ENCODE measurements around the gene DDC.

DDC gene, protein sequence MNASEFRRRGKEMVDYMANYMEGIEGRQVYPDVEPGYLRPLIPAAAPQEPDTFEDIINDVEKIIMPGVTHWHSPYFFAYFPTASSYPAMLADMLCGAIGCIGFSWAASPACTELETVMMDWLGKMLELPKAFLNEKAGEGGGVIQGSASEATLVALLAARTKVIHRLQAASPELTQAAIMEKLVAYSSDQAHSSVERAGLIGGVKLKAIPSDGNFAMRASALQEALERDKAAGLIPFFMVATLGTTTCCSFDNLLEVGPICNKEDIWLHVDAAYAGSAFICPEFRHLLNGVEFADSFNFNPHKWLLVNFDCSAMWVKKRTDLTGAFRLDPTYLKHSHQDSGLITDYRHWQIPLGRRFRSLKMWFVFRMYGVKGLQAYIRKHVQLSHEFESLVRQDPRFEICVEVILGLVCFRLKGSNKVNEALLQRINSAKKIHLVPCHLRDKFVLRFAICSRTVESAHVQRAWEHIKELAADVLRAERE

GRCh38 chr7:50564640-50565558, at the start of gene DDC:
DDC (minus strand) TSS chr7:50565405; CDS start chr7:50544085, 21,320 bp downstream.
- no peak for DNase-seq

- DNase-seq = no peak
Measured at GRCh38 chr7:50613473-50613872, 48.3 kb upstream of the DDC start.

GRCh38 chr7:50612704-50613103, 47.5 kb upstream of the DDC start:
- no peak for DNase-seq

GRCh38 chr7:50610521-50611277, 45.5 kb upstream of the DDC start:
- DNase-seq = no peak

DNA sequence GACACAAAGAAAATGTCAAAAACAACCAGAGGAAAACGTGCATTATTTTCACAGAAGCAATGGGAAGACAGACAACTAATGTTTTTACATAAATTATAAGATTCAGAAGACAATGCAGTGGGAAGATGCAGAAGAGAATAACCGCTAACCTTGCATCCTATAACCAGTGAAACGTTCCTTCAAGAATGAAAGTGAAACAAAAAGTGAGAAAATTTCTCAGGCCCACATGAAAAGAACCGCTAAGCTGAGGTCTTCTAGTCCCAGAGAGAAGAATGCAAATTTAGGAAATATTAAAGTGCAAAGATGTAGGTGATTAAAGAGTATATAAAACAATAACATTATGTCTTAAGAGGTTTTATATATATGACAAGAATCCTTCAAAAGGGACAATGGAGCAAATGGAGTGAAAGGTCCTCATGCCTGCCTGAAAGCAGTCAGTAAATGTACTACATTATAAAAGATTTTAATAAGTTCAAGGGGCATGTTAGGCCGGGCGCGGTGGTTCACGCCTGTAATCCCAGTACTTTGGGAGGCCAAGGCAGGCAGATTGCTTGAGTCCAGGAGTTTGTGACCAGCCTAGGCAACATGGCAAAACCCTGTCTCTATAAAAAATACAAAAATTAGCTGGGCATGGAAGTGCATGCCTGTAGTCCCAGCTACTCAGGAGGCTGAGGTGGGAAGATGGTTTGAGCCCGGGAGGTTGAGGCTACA, 43.1 kb upstream of the DDC start:
- DNase-seq = no peak

- DNase-seq = no peak
Measured at GRCh38 chr7:50607524-50608125, 42.4 kb upstream of the DDC start.

- no peak for DNase-seq
Measured at GRCh38 chr7:50605059-50605458, 39.9 kb upstream of the DDC start.

- no peak for DNase-seq
Measured at GRCh38 chr7:50603287-50603686, 38.1 kb upstream of the DDC start.

DNA sequence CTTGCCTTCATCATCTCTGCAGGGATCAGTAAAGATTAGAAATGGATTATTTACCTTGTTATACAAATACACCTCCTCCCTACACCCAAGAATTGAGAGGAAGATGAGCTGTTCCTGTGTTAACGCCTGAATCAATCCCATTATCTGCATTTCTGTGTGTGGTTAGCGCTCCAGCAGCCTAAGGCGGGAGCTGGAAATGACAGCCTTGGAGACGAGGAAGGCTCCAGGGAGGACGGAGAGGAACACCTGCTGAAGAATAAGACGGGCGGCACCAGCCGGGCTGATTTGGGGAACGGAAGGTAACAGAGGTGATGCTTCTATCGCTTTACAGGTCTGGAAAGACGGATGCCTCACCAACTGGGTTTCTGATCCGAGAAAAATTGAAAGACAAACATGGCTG, 34.2 kb upstream of the DDC start:
- DNase-seq = no peak

DNA sequence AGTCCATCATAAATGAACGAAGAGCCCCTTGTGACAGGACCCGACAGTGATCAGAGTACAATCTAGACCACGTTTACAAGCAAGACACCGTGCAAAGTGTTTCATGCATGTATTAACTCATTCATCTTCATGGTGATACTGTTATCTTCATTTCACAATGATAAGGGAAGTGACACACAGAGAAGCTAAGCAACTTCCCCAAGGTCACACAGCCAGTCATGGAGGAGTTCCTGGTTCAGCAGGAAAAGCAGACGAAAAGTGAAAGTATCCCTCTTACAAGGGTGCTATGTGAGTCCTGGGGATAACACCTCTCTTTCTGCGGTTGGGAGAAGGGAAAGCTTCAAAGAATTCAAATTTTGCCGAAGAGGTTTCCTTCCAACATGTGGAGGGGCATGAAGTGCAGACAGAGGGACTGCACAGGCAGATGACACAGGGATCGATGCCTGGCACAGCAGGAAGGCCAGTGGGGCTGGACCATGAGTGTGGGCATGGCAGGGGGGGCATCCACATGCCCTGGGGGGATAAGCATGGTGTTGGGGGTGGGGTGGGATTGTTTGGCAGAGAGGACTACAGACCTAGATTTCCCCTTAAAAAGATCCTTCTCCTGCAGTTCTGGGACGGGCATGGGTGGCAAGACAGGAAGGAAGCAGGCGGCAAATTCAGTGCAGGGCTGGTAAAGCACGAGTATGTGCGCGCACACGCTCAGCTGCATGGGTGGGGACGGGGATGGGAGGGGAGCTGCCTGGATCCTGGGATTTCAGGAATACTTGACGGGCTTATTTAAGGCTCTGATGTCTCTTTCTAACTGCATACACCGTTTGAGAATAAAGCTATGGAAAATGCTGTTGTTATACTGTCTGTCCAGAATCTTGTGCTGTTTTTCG, 33.5 kb upstream of the DDC start:
- DNase-seq = no peak

GRCh38 chr7:50596484-50596883, 31.3 kb upstream of the DDC start:
- no peak for DNase-seq

DNA sequence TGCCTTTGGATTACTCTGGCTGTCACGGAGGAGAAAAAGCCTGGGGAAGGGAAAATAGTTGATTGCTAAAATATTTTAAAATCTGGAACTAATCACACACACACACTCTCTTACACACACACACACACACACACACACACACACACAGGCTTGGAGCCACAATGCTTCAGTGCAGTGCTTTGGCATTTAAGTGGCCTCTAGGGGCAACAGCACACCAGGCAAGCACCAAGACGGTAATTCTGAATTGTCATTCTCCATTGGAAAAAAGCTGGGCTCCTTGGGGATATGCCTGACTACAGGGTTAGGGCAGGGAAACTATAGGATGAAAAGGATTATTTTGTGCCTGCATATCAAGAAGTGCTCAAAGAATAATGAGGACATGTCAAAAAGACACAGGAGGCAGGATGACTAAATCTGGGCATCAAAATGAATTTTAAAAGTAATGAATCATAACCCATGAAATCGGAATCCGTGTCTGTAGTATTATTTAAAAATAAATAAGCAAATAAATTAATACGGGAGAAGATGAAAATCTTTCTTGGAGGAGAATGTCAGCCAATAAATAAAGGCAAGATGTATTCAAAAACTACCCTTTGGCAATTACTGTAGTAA, 30.4 kb upstream of the DDC start:
- no peak for DNase-seq

DNA sequence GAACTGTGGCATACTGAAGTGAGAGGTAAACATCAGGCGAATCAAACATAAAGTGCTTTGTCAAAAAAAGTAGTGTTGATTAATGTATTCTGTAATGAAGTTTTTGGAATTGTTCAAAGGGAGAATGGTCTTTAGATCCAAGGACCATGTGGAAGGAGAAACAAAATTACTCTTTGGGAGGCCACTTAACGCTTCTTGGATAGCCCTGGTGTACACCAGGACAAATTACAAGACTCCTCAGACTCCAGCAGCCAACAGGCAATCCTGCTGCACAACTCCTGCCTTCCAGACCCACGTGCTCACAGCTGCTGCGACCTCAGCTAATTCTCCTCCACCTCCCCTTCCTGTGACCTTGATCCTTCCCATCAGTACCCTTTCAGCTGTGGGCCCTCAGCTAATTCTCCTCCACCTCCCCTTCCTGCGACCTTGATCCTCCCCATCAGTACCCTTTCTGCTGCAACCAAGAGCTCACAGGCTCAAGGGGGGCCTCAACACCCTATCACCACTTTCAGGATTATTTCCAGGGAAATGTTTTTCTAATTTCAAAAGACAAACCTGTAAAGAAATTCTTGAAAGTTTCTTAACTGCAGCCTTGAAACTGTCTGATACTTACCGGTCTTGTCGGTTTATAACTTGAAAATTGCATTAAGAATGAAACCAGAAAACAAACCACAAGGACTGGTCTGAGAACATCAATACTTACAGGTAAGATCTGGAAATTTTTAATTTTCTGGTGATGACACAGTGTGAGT, 29.7 kb upstream of the DDC start:
- no peak for DNase-seq

- DNase-seq = no peak
Measured at GRCh38 chr7:50594136-50594535, 28.9 kb upstream of the DDC start.

DNA sequence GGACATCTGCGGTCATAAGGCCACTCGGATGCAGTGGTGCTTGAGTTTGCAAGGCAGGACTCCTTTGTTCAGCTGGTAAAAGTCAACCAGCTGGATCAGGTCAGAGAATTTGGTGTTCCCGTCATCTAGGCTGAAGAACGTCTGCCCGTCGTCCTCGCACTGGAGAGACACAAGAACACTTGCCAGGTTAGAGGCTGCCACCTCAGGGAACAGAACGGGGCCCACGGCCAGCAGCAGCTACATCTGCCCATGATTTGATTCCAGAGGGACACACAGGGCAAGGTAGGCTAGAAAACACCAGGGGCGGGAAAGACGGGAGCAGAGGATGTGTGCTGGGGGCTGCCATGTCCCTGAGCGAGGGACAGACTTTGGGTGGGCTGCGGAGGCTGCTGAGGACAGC, 27.7 kb upstream of the DDC start:
- DNase-seq = no peak

DNA sequence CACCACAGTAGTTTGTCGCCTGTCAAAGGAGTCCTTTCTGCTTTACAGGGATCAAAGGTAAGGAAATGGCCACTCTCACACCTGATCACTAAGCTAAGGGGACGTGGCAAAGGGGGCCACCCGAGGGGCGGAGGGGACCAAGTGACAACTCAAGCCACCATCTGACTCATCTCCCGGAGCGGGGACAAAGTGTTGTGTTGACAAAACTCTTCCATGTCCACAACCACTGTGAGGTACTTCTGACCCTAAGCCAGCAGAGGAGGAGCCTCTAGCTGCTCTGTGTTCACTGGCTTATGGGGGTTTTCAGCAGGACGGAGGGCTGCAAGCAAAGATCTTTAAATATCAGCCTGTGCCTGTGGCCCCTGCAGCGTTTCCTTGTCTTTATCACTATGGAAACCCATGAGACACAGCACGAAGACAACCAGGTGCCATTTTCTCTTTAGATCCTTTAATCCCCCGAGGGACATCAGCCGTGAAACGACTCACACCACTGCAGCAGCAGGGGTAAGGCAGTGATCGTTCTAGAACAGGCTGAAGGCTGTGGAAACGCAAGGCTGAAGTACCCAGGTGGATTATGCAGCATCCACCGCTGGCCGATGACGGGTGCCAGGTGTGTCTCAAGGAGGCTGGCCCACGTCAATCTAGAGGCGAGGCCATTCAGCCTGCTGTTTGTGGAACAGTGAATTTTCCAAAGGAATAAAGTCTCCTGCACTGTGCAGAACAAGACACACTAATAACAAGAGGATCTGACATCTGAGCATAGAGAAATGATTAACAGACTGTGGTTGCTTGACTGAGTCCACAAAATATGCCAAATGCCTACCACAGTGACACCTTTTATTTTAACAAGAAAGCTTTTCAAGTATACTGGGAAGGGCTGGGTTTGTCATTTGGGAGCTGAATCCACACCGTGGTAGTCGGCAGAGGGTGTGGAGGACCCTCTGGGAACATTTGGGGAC, 26.6 kb upstream of the DDC start:
- no peak for DNase-seq

- DNase-seq = no peak
Measured at GRCh38 chr7:50591098-50591479, 25.9 kb upstream of the DDC start.

DNA sequence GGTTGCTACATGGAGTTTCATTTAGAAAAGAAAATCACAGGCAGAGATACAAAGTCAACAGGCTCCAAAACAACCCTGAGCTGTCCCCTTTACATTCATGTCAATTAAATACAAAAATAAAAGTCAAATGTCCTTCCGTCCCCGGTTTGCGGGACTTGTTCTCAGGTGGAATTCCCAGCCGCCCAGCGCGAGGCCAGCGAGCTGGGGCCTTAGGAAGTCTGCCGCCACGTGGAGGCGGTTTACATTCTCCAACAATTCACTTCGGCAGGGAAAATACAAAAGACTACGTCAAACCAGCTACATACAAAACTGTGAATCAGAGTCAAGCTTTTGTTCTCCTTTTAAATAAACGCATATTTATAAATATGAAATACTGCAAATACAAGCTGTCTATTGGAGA, 25.3 kb upstream of the DDC start:
- no peak for DNase-seq

GRCh38 chr7:50589364-50589763, 24.2 kb upstream of the DDC start:
- DNase-seq = no peak
